Testis (tissue), 3 donors: Measurements from ENCODE around the gene ATP5F1A. TPM values are rescaled to one million over a fixed set of nuclear protein-coding genes. Genes with fewer than 3 reads are reported as not detected.
A peak's percentile ranks its signal among the peaks of the same experiment; 100 is the strongest.

Source experiments
- DNase-seq: peaks from one replicate; pipeline ENCODE4 v3.0.0-alpha.2; 2019
- H3K27ac ChIP-seq, 2 donors: fragments of 200-600 bp; sonication (generic); one replicate each; pipeline ENCODE4 v1.5.1; 2019
- H3K27me3 ChIP-seq: fragments of 200-600 bp; sonication (generic); one replicate; pipeline ENCODE4 v1.5.1; 2019
- H3K36me3 ChIP-seq: fragments of 200-600 bp; sonication (generic); one replicate; pipeline ENCODE4 v1.5.1; 2017; ENCODE audit warnings: low read depth; ENCODE audit errors: missing control alignments
- H3K4me1 ChIP-seq: fragments of 200-600 bp; sonication (generic); one replicate; pipeline ENCODE4 v1.5.1; 2019
- H3K4me3 ChIP-seq, 2 donors: fragments of 200-600 bp; sonication (generic); one replicate each; pipeline ENCODE4 v1.5.1; 2017 to 2019
- H3K9me3 ChIP-seq: fragments of 200-600 bp; sonication (generic); one replicate; pipeline ENCODE4 v1.5.1; 2017
- POLR2A ChIP-seq: fragments of 450-650 bp; IDR thresholded peaks from one replicate; pipeline ENCODE4 v1.6.1; 2017; ENCODE audit warnings: antibody characterized with exemption, mild to moderate bottlenecking, moderate library complexity
- WGBS, 2 donors: methylation state at CpG; one replicate each; pipeline ENCODE4 v1.1.5; 2018; 5-methylcytosine and 5-hydroxymethylcytosine counted together
- intact Hi-C: fragments of 100-400 bp; cut with DNase I; formaldehyde crosslinking; loops from one replicate; pipeline ENCODE4 v1.15.1; 2023; ENCODE audit warnings: low total_unique reads
- polyA plus RNA-seq: library from polyadenylated mRNA; stranded (reverse); fragments of 350-450 nt; fragmentation: Illumina TruSeq; extraction: RNeasy Lipid Tissue Mini Kit (QIAGEN cat#74804); gene quantifications from one replicate; pipeline ENCODE4 v1.2.3, GENCODE V29; 2014; ENCODE audit warnings: low read depth, low replicate concordance; ENCODE audit not compliant: insufficient read depth
- total RNA-seq, 2 donors: library from RNA; depleted of rRNA; stranded (reverse); fragments of >200 nt; gene quantifications; one replicate each; pipeline ENCODE4 v1.2.3, GENCODE V29; 2016
- TF ChIP-seq, protein P1 (sequence below), 3 experiments: fragments of 450-650 bp in 2 of 3; fragments of 200-600 bp in 1 of 3; sonication (generic) in 1 of 3; IDR thresholded peaks; one replicate each; pipeline ENCODE4 v1.5.1; 2016 to 2019; ENCODE audit warnings: antibody characterized with exemption in 3 of 3, mild to moderate bottlenecking in 2 of 3, moderate library complexity in 1 of 3

The ATP5F1A gene
- total and polyA plus RNA-seq, 3 donors from 2014 or later: 430 to 592 (median 479) TPM

DNA sequence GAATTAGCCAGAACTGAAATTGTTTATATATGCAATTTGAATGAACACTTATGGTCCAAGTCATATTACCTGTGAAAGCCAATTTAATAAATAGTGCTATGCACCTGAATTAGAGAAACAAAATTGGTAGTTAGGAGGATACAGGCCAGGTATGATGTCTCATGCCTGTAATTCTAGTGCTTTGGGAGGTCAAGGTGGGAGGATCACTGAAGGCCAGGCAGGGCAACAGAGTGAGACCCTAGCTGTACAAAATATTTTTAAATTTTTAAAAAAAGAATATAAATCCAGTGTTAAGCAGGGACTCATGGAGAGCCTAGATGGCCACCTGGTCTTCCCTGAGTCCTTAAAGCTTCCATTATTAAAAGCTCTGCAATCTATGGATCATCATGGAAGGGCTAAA lies 18.8 kb downstream of the ATP5F1A start:
- H3K27me3 ChIP-seq: no peaks in the 10 kb centered on the region
- intact Hi-C loops: no loop called here
- TF ChIP-seq, protein P1, sequence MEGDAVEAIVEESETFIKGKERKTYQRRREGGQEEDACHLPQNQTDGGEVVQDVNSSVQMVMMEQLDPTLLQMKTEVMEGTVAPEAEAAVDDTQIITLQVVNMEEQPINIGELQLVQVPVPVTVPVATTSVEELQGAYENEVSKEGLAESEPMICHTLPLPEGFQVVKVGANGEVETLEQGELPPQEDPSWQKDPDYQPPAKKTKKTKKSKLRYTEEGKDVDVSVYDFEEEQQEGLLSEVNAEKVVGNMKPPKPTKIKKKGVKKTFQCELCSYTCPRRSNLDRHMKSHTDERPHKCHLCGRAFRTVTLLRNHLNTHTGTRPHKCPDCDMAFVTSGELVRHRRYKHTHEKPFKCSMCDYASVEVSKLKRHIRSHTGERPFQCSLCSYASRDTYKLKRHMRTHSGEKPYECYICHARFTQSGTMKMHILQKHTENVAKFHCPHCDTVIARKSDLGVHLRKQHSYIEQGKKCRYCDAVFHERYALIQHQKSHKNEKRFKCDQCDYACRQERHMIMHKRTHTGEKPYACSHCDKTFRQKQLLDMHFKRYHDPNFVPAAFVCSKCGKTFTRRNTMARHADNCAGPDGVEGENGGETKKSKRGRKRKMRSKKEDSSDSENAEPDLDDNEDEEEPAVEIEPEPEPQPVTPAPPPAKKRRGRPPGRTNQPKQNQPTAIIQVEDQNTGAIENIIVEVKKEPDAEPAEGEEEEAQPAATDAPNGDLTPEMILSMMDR (IDR thresholded peaks at IDR 0.05): no peak
- TF ChIP-seq POLR2A: no peak
- no peak overlapping the region for H3K4me3 ChIP-seq
- H3K4me1 ChIP-seq: peaks cover 3% of the 10 kb centered on the region
- H3K9me3 ChIP-seq: no peaks in the 10 kb centered on the region
- H3K36me3 ChIP-seq: no peaks in the 10 kb centered on the region
- H3K27ac ChIP-seq: no peak overlapping the region
- no peak for DNase-seq

DNA sequence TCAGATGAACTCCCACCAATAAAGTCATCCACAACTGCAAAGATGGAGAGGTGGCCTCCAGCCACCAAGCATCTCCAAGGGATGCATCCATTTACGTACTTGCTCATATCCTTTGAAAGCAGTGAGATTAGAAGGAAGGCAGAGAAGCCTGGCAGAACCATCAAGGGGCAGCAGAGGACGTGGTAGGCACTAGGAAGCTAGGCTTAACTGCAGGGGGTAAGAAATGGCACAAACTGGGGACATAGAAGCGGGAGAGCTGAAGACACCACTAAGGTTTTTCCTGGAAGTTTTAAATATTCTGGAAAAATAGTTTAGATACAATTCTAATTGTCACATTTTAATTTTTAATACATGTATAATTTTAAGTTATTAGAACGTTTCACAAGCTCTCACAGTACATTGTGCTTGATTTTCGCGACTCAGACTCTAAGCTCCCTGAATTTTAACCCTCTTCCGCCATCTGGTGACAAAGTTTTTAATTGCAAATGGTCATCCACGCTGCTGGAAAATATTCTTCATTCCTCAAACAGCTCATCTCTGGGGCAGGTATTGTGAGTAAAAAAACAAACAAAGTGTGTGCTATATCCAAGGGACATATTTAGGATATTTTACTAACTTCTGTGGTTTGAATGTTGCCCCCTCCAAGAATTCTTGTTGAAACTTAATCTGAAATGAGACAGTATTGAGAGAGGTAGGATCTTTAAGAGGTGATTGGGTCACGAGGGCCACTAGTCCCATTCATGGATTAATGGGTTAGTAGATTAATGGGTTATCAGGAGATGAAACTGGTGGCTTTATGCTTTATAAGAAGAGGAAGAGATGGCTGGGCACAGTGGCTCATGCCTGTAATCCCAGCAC lies 24.4 kb downstream of the ATP5F1A start:
- Histone ChIP-seq H3K9me3 (no peaks in the 10 kb centered on the region), H3K27me3 (no peaks in the 10 kb centered on the region), H3K4me3 (no peak overlapping the region), H3K36me3 (no peaks in the 10 kb centered on the region), H3K4me1 (peaks cover 9% of the 10 kb centered on the region), H3K27ac (no peak overlapping the region)
- WGBS, 2 donors: 33 to 35% methylated on average over 9 of the region's 9 CpGs
- intact Hi-C loops: no loop called here
- TF ChIP-seq, protein P1 (IDR thresholded peaks at IDR 0.05): peak; percentile 38 to 62 (median 56)
- no peak for TF ChIP-seq POLR2A
- DNase-seq: peak; percentile 63

DNA sequence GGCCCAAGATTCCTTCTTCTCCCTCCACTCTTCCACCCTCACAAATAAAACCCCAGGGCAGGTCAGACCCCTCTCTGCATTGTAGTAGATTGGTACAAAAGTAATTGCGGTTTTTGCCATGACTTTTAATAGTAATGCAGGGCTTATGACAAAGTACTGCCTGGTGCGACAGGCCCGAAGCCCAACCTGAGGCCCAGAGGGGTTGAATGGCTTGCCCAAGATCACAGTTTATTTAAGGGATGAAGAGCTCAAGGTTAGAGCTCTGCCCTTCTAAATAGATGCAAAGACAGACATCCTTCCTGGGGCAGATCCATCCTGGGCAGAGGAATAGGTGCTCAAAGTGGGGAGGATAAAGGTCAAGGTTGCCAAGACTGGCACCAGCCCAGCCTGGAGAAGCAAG lies 25.1 kb downstream of the ATP5F1A start:
- TF ChIP-seq, protein P1 (IDR thresholded peaks at IDR 0.05): no peak
- no peak for TF ChIP-seq POLR2A
- no peaks in the 10 kb centered on the region for H3K9me3 ChIP-seq
- DNase-seq: no peak
- no peak overlapping the region for H3K4me3 ChIP-seq
- no peaks in the 10 kb centered on the region for H3K27me3 ChIP-seq
- 54 to 72% methylated on average over 3 of the region's 3 CpGs for WGBS, 2 donors
- no peaks in the 10 kb centered on the region for H3K36me3 ChIP-seq
- peaks cover 9% of the 10 kb centered on the region for H3K4me1 ChIP-seq
- no peak overlapping the region for H3K27ac ChIP-seq
- intact Hi-C loops: no loop called here

DNA sequence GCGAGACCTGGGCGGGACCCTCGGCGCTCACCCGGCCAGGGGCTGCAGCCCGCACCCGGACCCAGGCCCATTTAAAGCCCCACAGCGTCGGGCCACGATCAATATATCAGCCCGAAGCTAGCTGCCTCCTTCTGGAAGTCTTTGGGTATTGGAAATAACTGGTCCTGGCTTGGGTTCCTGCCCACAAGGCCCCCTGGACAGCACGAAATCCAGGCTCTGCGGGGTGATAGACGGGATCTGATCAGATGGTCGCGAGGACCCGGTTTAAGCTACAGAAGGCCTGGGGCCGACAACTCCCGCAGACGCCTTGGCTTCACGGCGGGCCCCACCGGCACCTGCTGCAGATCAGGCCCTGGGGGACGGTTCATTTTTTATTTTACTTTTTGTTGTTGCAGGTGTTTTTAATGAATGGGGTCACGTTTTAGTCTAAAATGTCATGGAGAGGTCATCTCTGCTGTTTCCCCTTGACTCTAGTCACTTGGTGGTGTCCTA lies 25.7 kb downstream of the ATP5F1A start:
- peak overlapping the region; percentile 59 to 75 for H3K4me3 ChIP-seq
- no peak for DNase-seq
- H3K4me1 ChIP-seq: peaks cover 9% of the 10 kb centered on the region
- H3K36me3 ChIP-seq: no peaks in the 10 kb centered on the region
- H3K27ac ChIP-seq: no peak overlapping the region
- WGBS, 2 donors: 20 to 38% methylated on average over 7 to 25 of the region's 25 CpGs
- no peak for TF ChIP-seq POLR2A
- TF ChIP-seq, protein P1 (IDR thresholded peaks at IDR 0.05): no peak
- H3K27me3 ChIP-seq: no peaks in the 10 kb centered on the region
- intact Hi-C loops: no loop called here
- no peaks in the 10 kb centered on the region for H3K9me3 ChIP-seq
